Lower leg skin (tissue), 4 donors: ENCODE measurements around the gene TPO. TPM values are rescaled to one million over a fixed set of nuclear protein-coding genes. Genes with fewer than 3 reads are reported as not detected.

Experiments
- DNase-seq, 2 donors: peaks; one replicate each; pipeline ENCODE4 v3.0.0-alpha.2; 2019; ENCODE audit warnings: low spot score in 2 of 2
- H3K4me3 ChIP-seq: fragments of 200-600 bp; sonication (generic); 2 replicates; pipeline ENCODE4 v1.5.1; 2017; ENCODE audit warnings: mild to moderate bottlenecking, low read depth; ENCODE audit not compliant: poor library complexity, severe bottlenecking
- CTCF ChIP-seq, 3 donors: fragments of 450-650 bp; IDR thresholded peaks; one replicate each; pipeline ENCODE4 v1.5.1; 2016; ENCODE audit warnings: antibody characterized with exemption in 3 of 3, mild to moderate bottlenecking in 3 of 3, moderate library complexity in 2 of 3
- POLR2A ChIP-seq, 2 donors: fragments of 450-650 bp; IDR thresholded peaks; one replicate each; pipeline ENCODE4 v1.6.1; 2016 to 2017; ENCODE audit warnings: antibody characterized with exemption in 2 of 2, mild to moderate bottlenecking in 1 of 2, moderate library complexity in 1 of 2
- WGBS, 2 donors: methylation state at CpG; one replicate each; pipeline ENCODE4 v1.1.5; 2018; 5-methylcytosine and 5-hydroxymethylcytosine counted together
- intact Hi-C: fragments of 100-400 bp; cut with DNase I; formaldehyde crosslinking; loops from one replicate; pipeline ENCODE4 v1.15.0; 2023; ENCODE audit warnings: low total_unique reads
- total RNA-seq, 4 donors: library from RNA; depleted of rRNA; stranded (reverse); fragments of >200 nt; gene quantifications; one replicate each; pipeline ENCODE4 v1.1.0, GENCODE V29; 2016

Gene TPO
- total RNA-seq, 4 donors from 2014 or later, result 0.64 to 5.9 (median 2.2) TPM

GRCh38 chr2:1539441-1539840, 126.2 kb downstream of the TPO start:
- intact Hi-C loops, result no loop called here
- no peak for DNase-seq
- TF ChIP-seq CTCF (IDR thresholded peaks at IDR 0.05) (no peak), POLR2A (IDR thresholded peaks at IDR 0.05) (no peak)

GRCh38 chr2:1539973-1540372, 126.7 kb downstream of the TPO start:
- no peak for DNase-seq
- WGBS, 2 donors, result 82 to 89% methylated on average over 13 of the region's 13 CpGs
- intact Hi-C loops, result loop anchor here (10.0 kb wide), 1 partner anchor 585 kb away; the partner anchor contains the start of gene SNTG2

More at GRCh38 chr2:1539441-1539840, 126.2 kb downstream of the TPO start:
- no peak overlapping the region for H3K4me3 ChIP-seq
- WGBS, 2 donors, result 95% methylated on average over 19 of the region's 19 CpGs

GRCh38 chr2:1540481-1540880, 127.2 kb downstream of the TPO start:
- WGBS, 2 donors, result 80 to 90% methylated on average over 24 to 25 of the region's 25 CpGs
- no peak overlapping the region for H3K4me3 ChIP-seq
- intact Hi-C loops, result loop anchor here (10.0 kb wide), 1 partner anchor 586 kb away; the partner anchor contains the start of gene SNTG2
- no peak for DNase-seq
- TF ChIP-seq CTCF (IDR thresholded peaks at IDR 0.05) (no peak), POLR2A (IDR thresholded peaks at IDR 0.05) (no peak)

More at GRCh38 chr2:1539973-1540372, 126.7 kb downstream of the TPO start:
- no peak overlapping the region for H3K4me3 ChIP-seq
- no peak for TF ChIP-seq CTCF (IDR thresholded peaks at IDR 0.05)
- no peak for TF ChIP-seq POLR2A (IDR thresholded peaks at IDR 0.05)

GRCh38 chr2:1541040-1541439, 127.8 kb downstream of the TPO start:
- intact Hi-C loops, result loop anchor here (10.0 kb wide), 1 partner anchor 586 kb away; the partner anchor contains the start of gene SNTG2
- H3K4me3 ChIP-seq, result no peak overlapping the region
- TF ChIP-seq POLR2A (IDR thresholded peaks at IDR 0.05) (no peak), CTCF (IDR thresholded peaks at IDR 0.05) (no peak)
- no peak for DNase-seq
- WGBS, 2 donors, result 90 to 92% methylated on average over 6 of the region's 6 CpGs

- TF ChIP-seq CTCF (IDR thresholded peaks at IDR 0.05) (no peak), POLR2A (IDR thresholded peaks at IDR 0.05) (no peak)
- no peak overlapping the region for H3K4me3 ChIP-seq
- intact Hi-C loops, result loop anchor here (10.0 kb wide), 1 partner anchor 587 kb away; the partner anchor contains the start of gene SNTG2
- WGBS, 2 donors, result 84 to 86% methylated on average over 15 to 16 of the region's 16 CpGs
- DNase-seq, result no peak
These were observed 128.7 kb downstream of the TPO start for GRCh38 chr2:1541819-1542475.
